OCI-LY7 (cell line): ENCODE results near the gene PDE2A. TPM values are rescaled to one million over a fixed set of nuclear protein-coding genes. Genes with fewer than 3 reads are reported as not detected.
A peak's percentile ranks its signal among the peaks of the same experiment; 100 is the strongest.
"Not testable (repeated sequence)": the region's sequence is repeated elsewhere in the genome, so short reads cannot be mapped to it uniquely, and the experiment has no call there.

Experiments used
- BruUV-seq: library from RNA; stranded (reverse); fragments of 400-500 nt; replicated peaks from 2 replicates; lab custom pipeline; 2021; lab: Mats Ljungman, UMichigan
- CTCF ChIA-PET: fragments of 300-600 bp; sonication (Branson Sonifier 250); formaldehyde crosslinking; loops from one replicate; lab custom pipeline; 2022; ENCODE audit warnings: antibody characterized with exemption; ENCODE audit not compliant: unreplicated experiment; lab: Charles Lee
- POLR2A ChIA-PET: fragments of 300-600 bp; sonication (Branson Sonifier 250); formaldehyde crosslinking; loops from one replicate; lab custom pipeline; 2022; ENCODE audit warnings: antibody characterized with exemption; lab: Charles Lee
- DNase-seq: peaks from one replicate; pipeline ENCODE4 v3.0.0-alpha.2; 2015; ENCODE audit warnings: low spot score
- H2AFZ ChIP-seq: fragments of 200-600 bp; sonication (generic), shearing (Covaris generic); 2 replicates; pipeline ENCODE4 v1.6.1; 2014; ENCODE audit warnings: mild to moderate bottlenecking, antibody characterized with exemption, low read length, moderate library complexity
- H3K27ac ChIP-seq: fragments of 200-600 bp; sonication (generic); 2 replicates; pipeline ENCODE4 v1.5.1; 2014; ENCODE audit warnings: mixed run types, low read depth, mild to moderate bottlenecking, moderate library complexity, low read length, inconsistent platforms; ENCODE audit not compliant: poor library complexity, severe bottlenecking
- H3K36me3 ChIP-seq: fragments of 200-600 bp; sonication (generic); 2 replicates; pipeline ENCODE4 v1.6.1; 2014; ENCODE audit warnings: mild to moderate bottlenecking, antibody characterized with exemption, low read length, moderate library complexity, mixed read lengths; ENCODE audit not compliant: insufficient read depth
- H3K4me1 ChIP-seq: fragments of 200-600 bp; sonication (generic); 2 replicates; pipeline ENCODE4 v1.5.1; 2014; ENCODE audit warnings: mild to moderate bottlenecking, low read length; ENCODE audit not compliant: insufficient read depth, poor library complexity, severe bottlenecking
- H3K4me2 ChIP-seq: fragments of 200-600 bp; sonication (generic); 2 replicates; pipeline ENCODE4 v1.6.1; 2014; ENCODE audit warnings: mild to moderate bottlenecking, low read length
- H3K4me3 ChIP-seq: fragments of 200-600 bp; sonication (generic); 2 replicates; pipeline ENCODE4 v1.5.1; 2014; ENCODE audit warnings: mild to moderate bottlenecking, low read depth, low read length; ENCODE audit not compliant: poor library complexity, severe bottlenecking
- H3K79me2 ChIP-seq: fragments of 200-600 bp; sonication (generic); 2 replicates; pipeline ENCODE4 v1.6.1; 2016; ENCODE audit warnings: low read depth, mild to moderate bottlenecking, low read length, moderate library complexity, mixed read lengths; ENCODE audit not compliant: insufficient read depth
- H3K9me2 ChIP-seq: fragments of 200-600 bp; sonication (generic); 2 replicates; pipeline ENCODE4 v1.6.1; 2016; ENCODE audit warnings: mild to moderate bottlenecking, low read length, mixed read lengths; ENCODE audit not compliant: insufficient read depth
- H3K9me3 ChIP-seq: fragments of 200-600 bp; sonication (generic); 2 replicates; pipeline ENCODE4 v1.6.1; 2014; ENCODE audit warnings: mild to moderate bottlenecking, mixed run types, low read length, mixed read lengths
- H4K20me1 ChIP-seq: fragments of 200-600 bp; sonication (generic); 2 replicates; pipeline ENCODE4 v1.6.1; 2014; ENCODE audit warnings: mild to moderate bottlenecking, antibody characterized with exemption, low read length, moderate library complexity, mixed read lengths; ENCODE audit not compliant: insufficient read depth
- CTCF ChIP-seq: fragments of 200-600 bp; sonication (generic); conservative IDR thresholded peaks from 2 replicates; pipeline ENCODE4 v1.5.1; 2014; ENCODE audit warnings: mild to moderate bottlenecking, antibody characterized with exemption, low read length, moderate library complexity, mixed read lengths
- EZH2phosphoT487 ChIP-seq: fragments of 200-600 bp; sonication (generic); IDR thresholded peaks from 2 replicates; pipeline ENCODE4 v1.6.1; 2018; ENCODE audit warnings: low read depth, borderline replicate concordance, mild to moderate bottlenecking, mixed run types, antibody characterized with exemption, low read length, moderate library complexity, mixed read lengths
- intact Hi-C: fragments of 100-400 bp; cut with micrococcal nuclease; formaldehyde crosslinking; loops from one replicate; pipeline ENCODE4 v1.10.0; 2022; ENCODE audit not compliant: unreplicated experiment
- total RNA-seq, 2 experiments: library from RNA; depleted of rRNA in 1 of 2; stranded (reverse); fragments of >200 nt in 1 of 2; shearing (Covaris generic) in 1 of 2; gene quantifications; 2 replicates each; pipeline ENCODE4 v1.2.3, GENCODE V29; 2014 to 2022

The PDE2A gene
- total RNA-seq, 2 experiments from 2014 or later: 0.68 TPM; not detected in 1

GRCh38 chr11:72573072-72573854 lies 101.0 kb downstream of the PDE2A start:
- no peaks in the 10 kb centered on the region for H3K36me3 ChIP-seq
- H3K4me2 ChIP-seq: no peak overlapping the region
- no peaks in the 10 kb centered on the region for H3K4me1 ChIP-seq
- DNase-seq: no peak
- ChIA-PET POLR2A (no interaction called here), CTCF (interaction anchor here (0.6 kb wide), 1 partner anchor 82 kb away, joined by 4 read pairs; no protein-coding TSS in a partner anchor)
- no TSS peak for BruUV-seq
- intact Hi-C loops: loop anchor here (2.0 kb wide), 1 partner anchor 90 kb away; no protein-coding TSS in a partner anchor
- H3K79me2 ChIP-seq: no peaks in the 10 kb centered on the region
- no peaks in the 10 kb centered on the region for H4K20me1 ChIP-seq
- H3K4me3 ChIP-seq: no peak overlapping the region
- peak; percentile 39; the same call in 1 of the 2 replicates for TF ChIP-seq CTCF
- no peak for TF ChIP-seq EZH2phosphoT487
- no peak overlapping the region for H2AFZ ChIP-seq
- no peaks in the 10 kb centered on the region for H3K9me3 ChIP-seq
- no peaks in the 10 kb centered on the region for H3K9me2 ChIP-seq
- no peak overlapping the region for H3K27ac ChIP-seq

GRCh38 chr11:72572540-72572939 lies 101.7 kb downstream of the PDE2A start:
- H3K9me3 ChIP-seq, H3K4me3 ChIP-seq, H2AFZ ChIP-seq, DNase-seq, H3K4me1 ChIP-seq, H3K9me2 ChIP-seq, H3K79me2 ChIP-seq, CTCF ChIA-PET, H3K36me3 ChIP-seq, H3K4me2 ChIP-seq, BruUV-seq, POLR2A ChIA-PET, H3K27ac ChIP-seq, H4K20me1 ChIP-seq: not testable (repeated sequence)
- intact Hi-C loops: loop anchor here (2.0 kb wide), 1 partner anchor 90 kb away; no protein-coding TSS in a partner anchor

DNA sequence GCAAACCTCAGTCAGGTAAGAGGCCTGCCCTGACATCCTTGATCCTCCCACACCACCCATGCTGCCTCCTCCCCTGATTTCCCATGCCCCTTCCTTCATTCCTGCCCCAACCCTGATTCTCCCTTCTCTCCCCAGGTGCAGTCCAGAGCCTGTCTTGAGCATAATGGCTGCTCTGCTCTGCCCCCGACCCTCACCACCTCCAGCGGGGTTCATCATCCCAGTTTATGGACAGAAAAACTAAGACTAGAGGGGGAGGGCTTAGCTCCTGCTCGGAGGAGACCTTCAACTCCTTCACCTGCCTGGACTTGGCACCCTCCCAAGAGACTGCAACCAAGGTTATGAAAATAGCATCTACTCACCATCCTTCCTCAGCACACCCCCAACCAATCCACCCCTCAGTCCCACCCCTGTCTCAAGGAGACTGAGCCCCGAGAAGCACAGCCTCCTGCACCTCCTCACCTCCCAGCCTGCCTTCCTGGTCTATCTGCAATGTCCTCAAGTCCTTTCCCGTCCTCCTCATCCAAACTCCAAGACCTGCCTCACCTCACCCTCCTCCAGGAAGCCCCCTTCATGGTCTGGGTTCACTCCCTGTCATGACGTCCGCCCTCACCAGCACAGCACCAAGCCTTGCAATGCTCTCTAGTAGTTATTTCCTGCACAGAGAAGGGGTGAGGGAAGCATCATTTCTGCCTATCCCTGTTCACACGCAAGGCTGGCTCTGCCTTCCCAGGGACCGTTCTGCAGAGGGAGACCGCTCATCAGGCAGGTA lies 103.1 kb downstream of the PDE2A start:
- no peak for DNase-seq
- Histone ChIP-seq H3K9me3 (no peaks in the 10 kb centered on the region), H3K36me3 (no peaks in the 10 kb centered on the region), H3K4me1 (no peaks in the 10 kb centered on the region), H2AFZ (no peak overlapping the region), H3K79me2 (no peaks in the 10 kb centered on the region), H3K4me3 (no peak overlapping the region), H3K4me2 (no peak overlapping the region), H4K20me1 (no peaks in the 10 kb centered on the region), H3K27ac (no peak overlapping the region), H3K9me2 (no peaks in the 10 kb centered on the region)
- ChIA-PET CTCF (no interaction called here), POLR2A (no interaction called here)
- TF ChIP-seq CTCF (no peak), EZH2phosphoT487 (no peak)
- BruUV-seq: no TSS peak
- intact Hi-C loops: no loop called here
